Measurements from ENCODE around the gene COL4A2.
A peak's percentile ranks its signal among the peaks of the same experiment; 100 is the strongest.

Gene COL4A2

DNA sequence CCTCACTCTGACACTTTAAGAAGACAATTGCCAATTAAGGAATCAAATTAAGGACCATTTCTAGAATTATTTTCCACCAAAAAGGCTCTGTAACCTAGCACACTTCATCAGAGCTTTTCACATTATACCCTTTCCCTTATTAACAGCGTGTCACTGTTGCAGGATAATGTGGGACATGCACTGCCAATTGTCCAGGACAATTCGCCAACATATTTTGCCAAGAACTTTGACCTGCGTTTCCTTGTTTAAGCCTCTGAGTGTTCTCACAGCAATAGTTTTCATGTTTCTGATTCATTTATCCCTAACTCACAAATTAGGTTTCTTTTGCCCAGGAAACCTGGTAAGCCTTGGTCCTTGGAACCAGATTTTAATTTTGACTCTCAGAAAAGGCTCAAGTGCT lies 13.4 kb upstream of the COL4A2 start:
- no peak overlapping the region for H3K4me3 ChIP-seq (ENCODE audit: low read length)
- H3K36me3 ChIP-seq (ENCODE audit: insufficient read depth, low read length), result peaks cover 7% of the 10 kb centered on the region
- no peak overlapping the region for H3K4me2 ChIP-seq (ENCODE audit: low read length)
- no peaks in the 10 kb centered on the region for H3K27me3 ChIP-seq (ENCODE audit: control insufficient read depth, insufficient read depth, low read length)
- H3K9ac ChIP-seq (ENCODE audit: low read depth, low read length), result no peak overlapping the region
- no peaks in the 10 kb centered on the region for H3K9me3 ChIP-seq (replicated peaks; ENCODE audit: low read length)
- peaks cover 8% of the 10 kb centered on the region for H3K4me1 ChIP-seq (ENCODE audit: control insufficient read depth, insufficient read depth, low read length)

DNA sequence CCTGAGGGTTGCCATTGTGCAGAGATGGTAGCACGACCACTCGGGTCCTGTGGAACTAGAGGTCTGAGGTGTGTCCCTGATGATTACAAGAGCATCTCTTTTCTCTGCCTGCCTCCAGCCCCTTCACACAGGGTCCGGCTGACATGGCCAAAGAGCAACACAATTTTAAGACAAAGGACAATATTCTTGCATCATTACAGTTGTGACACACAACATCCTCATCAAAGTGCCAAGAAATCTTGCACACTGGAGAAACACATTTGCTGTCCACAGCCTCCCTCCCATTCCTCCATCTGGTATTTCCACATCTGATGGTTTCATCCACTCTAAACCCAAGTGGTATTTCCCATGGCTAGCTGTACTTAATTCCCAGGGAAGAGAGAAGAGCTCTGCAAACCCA lies 12.9 kb upstream of the COL4A2 start:
- Histone ChIP-seq H3K4me2 (ENCODE audit: low read length) (no peak overlapping the region), H3K4me3 (ENCODE audit: low read length) (no peak overlapping the region), H3K4me1 (ENCODE audit: control insufficient read depth, insufficient read depth, low read length) (peaks cover 13% of the 10 kb centered on the region), H3K27me3 (ENCODE audit: control insufficient read depth, insufficient read depth, low read length) (no peaks in the 10 kb centered on the region), H3K9me3 (replicated peaks; ENCODE audit: low read length) (no peaks in the 10 kb centered on the region), H3K9ac (ENCODE audit: low read depth, low read length) (no peak overlapping the region), H3K36me3 (ENCODE audit: insufficient read depth, low read length) (peaks cover 10% of the 10 kb centered on the region)

DNA sequence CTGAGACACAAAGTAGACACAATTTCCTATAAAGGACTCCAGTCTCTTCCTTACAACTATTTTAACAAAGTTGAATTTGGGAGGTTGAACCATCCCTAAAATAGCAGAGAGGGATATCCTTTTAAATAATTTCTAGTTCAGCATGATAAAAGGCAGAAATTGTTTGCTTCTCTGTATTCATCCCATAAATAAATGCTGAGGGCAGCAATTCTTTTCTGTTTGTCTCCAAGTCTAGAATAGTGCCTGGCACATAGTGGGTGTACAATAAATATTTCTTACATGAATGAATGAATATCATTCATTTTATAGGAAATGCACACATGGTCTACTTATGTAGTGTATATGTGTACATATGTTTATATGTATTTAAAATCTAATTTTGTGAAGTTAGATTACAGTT lies 12.5 kb upstream of the COL4A2 start:
- H3K36me3 ChIP-seq (ENCODE audit: insufficient read depth, low read length), result peaks cover 10% of the 10 kb centered on the region
- no peak overlapping the region for H3K4me3 ChIP-seq (ENCODE audit: low read length)

DNA sequence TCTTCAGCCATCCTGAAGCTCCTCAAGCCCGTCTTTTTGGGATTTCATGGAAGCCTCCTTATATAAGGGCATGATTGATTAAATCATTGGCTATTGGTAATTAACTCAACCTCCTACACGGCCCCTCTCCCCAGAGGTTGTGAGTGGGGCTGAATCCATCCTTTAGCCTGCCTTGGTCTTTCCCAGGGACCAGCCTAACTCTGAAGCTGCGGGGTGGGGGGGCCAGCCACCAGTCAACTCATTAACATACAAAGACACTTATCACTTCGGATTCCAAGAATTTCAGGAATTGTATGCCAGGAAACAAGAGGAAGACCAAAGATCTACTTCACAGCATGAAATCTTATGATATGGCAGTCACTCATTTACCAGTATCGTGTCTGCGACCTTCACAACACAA lies 10.1 kb upstream of the COL4A2 start:
- Histone ChIP-seq H3K9ac (ENCODE audit: low read depth, low read length) (no peak overlapping the region), H3K4me2 (ENCODE audit: low read length) (no peak overlapping the region), H3K27me3 (ENCODE audit: control insufficient read depth, insufficient read depth, low read length) (no peaks in the 10 kb centered on the region), H3K9me3 (replicated peaks; ENCODE audit: low read length) (no peaks in the 10 kb centered on the region), H3K36me3 (ENCODE audit: insufficient read depth, low read length) (peaks cover 10% of the 10 kb centered on the region), H3K4me3 (ENCODE audit: low read length) (no peak overlapping the region), H3K4me1 (ENCODE audit: control insufficient read depth, insufficient read depth, low read length) (peaks cover 39% of the 10 kb centered on the region)

More for the DNA sequence above, 12.5 kb upstream of the COL4A2 start:
- Histone ChIP-seq H3K9ac (ENCODE audit: low read depth, low read length) (no peak overlapping the region), H3K9me3 (replicated peaks; ENCODE audit: low read length) (no peaks in the 10 kb centered on the region), H3K27me3 (ENCODE audit: control insufficient read depth, insufficient read depth, low read length) (no peaks in the 10 kb centered on the region), H3K4me1 (ENCODE audit: control insufficient read depth, insufficient read depth, low read length) (peaks cover 18% of the 10 kb centered on the region), H3K4me2 (ENCODE audit: low read length) (no peak overlapping the region)

DNA sequence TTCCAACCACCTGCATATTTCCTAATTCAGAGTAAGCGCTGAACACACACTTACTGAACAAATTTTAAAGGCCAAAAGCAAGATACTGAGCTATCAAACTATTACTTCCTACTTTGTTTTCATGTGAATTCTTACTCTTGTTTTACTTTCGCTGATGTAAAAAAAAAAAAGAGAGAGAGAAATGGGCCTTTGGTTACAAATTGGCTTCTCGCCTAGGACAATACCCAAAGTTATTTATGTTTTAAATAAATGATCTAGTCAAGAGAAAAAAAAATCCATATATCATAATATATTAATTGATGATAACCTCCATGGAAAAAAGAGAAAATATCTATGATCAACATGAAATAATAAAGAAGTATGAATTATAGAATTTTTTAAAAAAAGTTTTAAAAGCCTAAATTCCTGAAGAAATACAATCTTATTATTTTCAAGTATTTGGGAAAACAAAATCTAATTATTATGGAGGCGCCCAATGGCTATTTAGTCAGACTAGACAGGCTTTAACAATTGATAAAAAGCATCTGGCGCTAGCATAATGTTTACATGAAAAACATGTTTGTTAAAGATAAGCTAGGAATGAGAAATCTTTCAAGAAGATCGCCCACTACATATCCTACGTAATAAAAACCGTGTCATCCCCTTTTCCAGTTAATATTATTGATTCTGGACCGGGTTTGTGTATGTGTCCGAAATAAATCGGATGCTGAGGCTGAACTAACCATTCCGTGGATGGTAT lies 9.1 kb upstream of the COL4A2 start:
- Histone ChIP-seq H3K9ac (ENCODE audit: low read depth, low read length) (no peak overlapping the region), H3K9me3 (replicated peaks; ENCODE audit: low read length) (no peaks in the 10 kb centered on the region), H3K4me1 (ENCODE audit: control insufficient read depth, insufficient read depth, low read length) (peaks cover 49% of the 10 kb centered on the region), H3K36me3 (ENCODE audit: insufficient read depth, low read length) (peaks cover 10% of the 10 kb centered on the region), H3K27me3 (ENCODE audit: control insufficient read depth, insufficient read depth, low read length) (no peaks in the 10 kb centered on the region), H3K4me2 (ENCODE audit: low read length) (peak overlapping the region; percentile 77), H3K4me3 (ENCODE audit: low read length) (no peak overlapping the region)

DNA sequence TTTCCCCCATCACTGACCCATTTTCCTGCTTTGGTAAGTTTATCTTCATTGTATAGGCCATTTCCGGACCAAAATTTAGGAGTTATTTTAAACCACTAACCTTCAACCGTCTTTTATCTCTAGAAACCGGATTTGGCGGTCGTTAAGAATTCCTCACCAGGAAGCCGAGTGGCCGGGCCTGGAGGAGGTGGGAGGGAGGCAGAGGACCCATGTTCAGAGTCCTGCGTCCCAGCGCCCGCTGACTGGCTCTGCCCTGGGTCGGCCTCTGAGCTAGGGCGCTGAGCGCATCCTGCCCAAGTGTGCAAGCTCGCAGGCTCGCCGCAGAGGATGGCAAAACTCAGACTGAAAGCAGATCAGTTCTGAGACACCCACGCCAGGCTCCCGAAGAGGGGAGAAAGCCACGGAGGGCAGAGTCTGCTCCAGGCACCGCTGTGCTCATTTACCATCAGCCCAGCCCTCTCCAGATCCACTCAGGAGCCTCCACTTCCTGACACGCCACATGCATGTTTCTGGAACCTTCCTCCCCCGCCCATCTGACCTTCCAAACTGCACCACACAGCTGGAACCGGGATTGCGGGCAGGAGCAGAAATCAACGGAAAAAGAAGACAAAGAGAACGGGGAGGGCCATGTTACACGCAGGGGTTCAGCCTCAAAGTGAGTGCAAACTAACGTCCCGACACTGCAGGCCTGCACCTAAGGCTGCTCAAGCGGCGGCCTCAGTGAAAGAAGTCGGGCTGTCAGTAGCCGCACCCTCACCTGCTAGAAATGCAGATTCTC lies 8.4 kb upstream of the COL4A2 start:
- Histone ChIP-seq H3K9ac (ENCODE audit: low read depth, low read length) (no peak overlapping the region), H3K4me3 (ENCODE audit: low read length) (no peak overlapping the region), H3K27me3 (ENCODE audit: control insufficient read depth, insufficient read depth, low read length) (no peaks in the 10 kb centered on the region), H3K9me3 (replicated peaks; ENCODE audit: low read length) (no peaks in the 10 kb centered on the region), H3K4me2 (ENCODE audit: low read length) (peak overlapping the region; percentile 77), H3K4me1 (ENCODE audit: control insufficient read depth, insufficient read depth, low read length) (peaks cover 54% of the 10 kb centered on the region), H3K36me3 (ENCODE audit: insufficient read depth, low read length) (peaks cover 13% of the 10 kb centered on the region)

DNA sequence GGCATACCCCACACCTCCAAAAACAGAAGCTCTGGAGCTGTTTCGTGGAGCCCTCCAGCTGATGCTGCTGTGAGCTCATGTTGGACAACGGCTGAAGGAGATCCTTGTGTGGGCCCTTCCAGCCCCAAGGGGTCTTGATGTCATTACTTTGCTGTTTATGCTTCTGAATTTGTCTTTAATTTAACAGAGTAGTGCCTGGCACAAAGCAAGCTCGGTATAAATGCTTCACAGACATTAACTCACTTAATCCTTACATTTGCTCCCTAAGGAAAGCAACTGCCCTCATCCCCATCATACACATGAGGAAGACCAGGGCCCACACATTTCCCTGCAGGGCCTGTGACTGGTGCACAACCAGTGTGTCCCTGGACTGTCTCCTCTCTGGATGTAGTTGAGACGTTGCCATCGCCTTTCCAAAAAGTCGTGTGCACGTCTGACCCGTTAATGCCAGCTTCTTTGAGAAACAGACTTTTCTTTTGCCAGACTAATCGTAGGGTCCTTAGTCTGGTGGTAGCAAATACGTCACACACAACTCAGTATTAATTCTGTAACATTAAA lies 7.7 kb upstream of the COL4A2 start:
- no peak overlapping the region for H3K9ac ChIP-seq (ENCODE audit: low read depth, low read length)
- H3K4me2 ChIP-seq (ENCODE audit: low read length), result peak overlapping the region; percentile 77
- peaks cover 61% of the 10 kb centered on the region for H3K4me1 ChIP-seq (ENCODE audit: control insufficient read depth, insufficient read depth, low read length)
- no peaks in the 10 kb centered on the region for H3K27me3 ChIP-seq (ENCODE audit: control insufficient read depth, insufficient read depth, low read length)
- no peaks in the 10 kb centered on the region for H3K9me3 ChIP-seq (replicated peaks; ENCODE audit: low read length)
- H3K36me3 ChIP-seq (ENCODE audit: insufficient read depth, low read length), result peaks cover 14% of the 10 kb centered on the region
- no peak overlapping the region for H3K4me3 ChIP-seq (ENCODE audit: low read length)

DNA sequence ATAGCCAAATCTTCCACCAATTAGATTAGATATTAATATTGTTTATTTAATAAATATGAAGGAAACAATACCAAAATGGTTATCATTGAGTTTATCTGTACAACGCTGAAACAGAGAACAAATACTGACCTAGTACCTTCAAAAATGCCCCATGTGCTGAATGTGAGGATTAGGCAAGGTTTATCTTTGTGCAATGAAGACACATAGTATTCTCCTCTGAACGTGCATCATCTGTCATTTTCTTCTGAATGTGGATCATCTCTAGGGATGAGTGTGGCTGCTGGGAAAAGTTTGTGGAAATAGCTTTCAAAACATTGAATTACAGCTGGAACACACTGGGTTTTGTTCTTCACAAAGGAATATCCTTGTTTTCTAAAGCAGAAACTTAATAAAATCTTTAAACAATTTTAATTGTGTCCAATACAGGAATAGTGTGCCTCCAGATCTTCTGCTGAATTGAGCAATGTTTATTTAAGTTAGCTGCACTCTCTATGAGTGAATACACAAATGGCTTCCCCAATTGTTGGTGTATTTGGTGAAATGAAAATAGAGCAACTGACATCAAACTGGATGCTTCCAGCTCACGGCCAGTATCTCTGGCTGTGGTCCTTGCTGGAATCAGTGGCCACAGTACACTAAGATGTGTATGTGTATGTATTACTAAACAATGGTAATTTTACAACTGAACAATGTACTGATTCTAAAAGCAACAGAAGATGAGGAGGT lies 6.8 kb upstream of the COL4A2 start:
- peaks cover 70% of the 10 kb centered on the region for H3K4me1 ChIP-seq (ENCODE audit: control insufficient read depth, insufficient read depth, low read length)
- H3K9me3 ChIP-seq (replicated peaks; ENCODE audit: low read length), result no peaks in the 10 kb centered on the region
- H3K27me3 ChIP-seq (ENCODE audit: control insufficient read depth, insufficient read depth, low read length), result no peaks in the 10 kb centered on the region
- H3K36me3 ChIP-seq (ENCODE audit: insufficient read depth, low read length), result peaks cover 14% of the 10 kb centered on the region
- no peak overlapping the region for H3K4me3 ChIP-seq (ENCODE audit: low read length)
- H3K4me2 ChIP-seq (ENCODE audit: low read length), result peak overlapping the region; percentile 21
- no peak overlapping the region for H3K9ac ChIP-seq (ENCODE audit: low read depth, low read length)

DNA sequence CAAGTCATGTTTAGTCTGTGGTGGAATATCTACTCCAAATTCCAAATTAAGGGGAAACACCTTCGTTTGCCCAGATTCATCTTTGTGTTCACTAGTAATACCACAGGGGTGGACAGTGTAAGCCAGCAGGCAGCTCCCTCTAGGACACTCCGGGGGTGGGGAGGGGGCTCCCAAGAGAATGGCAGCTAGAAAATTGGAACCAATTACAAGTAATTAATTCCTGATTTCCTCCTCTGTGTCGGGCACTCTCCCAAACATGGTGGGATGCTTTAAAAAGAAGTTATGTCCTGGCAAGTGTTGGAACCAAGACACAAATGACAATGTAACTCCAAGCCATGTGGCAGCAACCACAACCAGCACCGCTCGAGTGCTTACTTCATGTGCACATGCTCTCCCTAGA lies 6.0 kb upstream of the COL4A2 start:
- no peaks in the 10 kb centered on the region for H3K9me3 ChIP-seq (replicated peaks; ENCODE audit: low read length)
- H3K9ac ChIP-seq (ENCODE audit: low read depth, low read length), result peak overlapping the region; percentile 4
- H3K36me3 ChIP-seq (ENCODE audit: insufficient read depth, low read length), result peaks cover 14% of the 10 kb centered on the region
- H3K4me2 ChIP-seq (ENCODE audit: low read length), result peak overlapping the region; percentile 74
- H3K4me1 ChIP-seq (ENCODE audit: control insufficient read depth, insufficient read depth, low read length), result peaks cover 72% of the 10 kb centered on the region
- H3K27me3 ChIP-seq (ENCODE audit: control insufficient read depth, insufficient read depth, low read length), result no peaks in the 10 kb centered on the region
- H3K4me3 ChIP-seq (ENCODE audit: low read length), result peak overlapping the region; percentile 47

DNA sequence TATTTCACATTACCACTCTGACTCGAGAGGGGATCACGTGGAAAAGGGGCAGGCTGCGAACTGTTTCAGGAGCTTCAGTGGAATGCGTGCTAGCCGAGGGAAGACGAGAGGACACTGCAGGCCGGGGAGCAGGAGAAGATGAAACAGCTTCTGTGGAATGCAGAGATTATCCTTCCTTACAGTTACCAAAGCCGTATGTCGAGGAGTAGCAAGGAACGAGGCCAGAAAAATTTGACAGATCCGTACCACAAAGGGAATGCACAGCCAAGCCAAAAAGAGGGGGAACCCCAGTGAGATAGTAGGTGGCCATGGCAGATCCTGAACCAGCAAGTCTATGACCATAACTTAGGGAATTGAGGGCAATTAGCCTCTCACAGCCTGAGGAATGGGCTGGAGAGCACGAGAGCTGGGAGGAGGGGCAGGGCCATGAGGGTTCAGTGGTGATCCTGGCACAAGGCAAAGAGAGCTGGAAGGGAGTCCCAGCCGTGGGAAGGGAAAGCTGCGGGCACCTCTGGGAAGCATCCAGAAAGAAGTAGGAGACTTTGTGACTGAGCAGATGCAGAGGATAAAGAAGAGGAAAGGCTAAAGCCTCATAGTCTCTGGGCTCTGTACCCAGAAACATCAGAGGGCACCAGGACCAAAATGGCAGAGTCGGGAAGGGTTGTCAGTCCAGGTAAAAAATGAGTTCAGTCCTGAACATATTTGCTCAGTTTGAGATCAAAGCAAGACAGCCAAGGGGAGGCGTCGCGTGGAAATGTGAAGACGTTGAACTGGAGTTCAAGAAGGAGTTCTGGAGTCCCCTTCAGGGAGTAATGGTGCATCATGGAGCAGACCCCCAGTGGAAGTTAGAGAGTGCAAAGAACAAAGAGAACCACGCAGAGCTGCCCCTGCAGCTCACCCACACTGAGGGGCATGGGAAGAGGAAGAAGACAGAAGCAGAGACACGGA lies 5.2 kb upstream of the COL4A2 start:
- H3K4me1 ChIP-seq (ENCODE audit: control insufficient read depth, insufficient read depth, low read length), result peaks cover 72% of the 10 kb centered on the region

More for the DNA sequence above, 5.2 kb upstream of the COL4A2 start:
- H3K4me2 ChIP-seq (ENCODE audit: low read length), result peak overlapping the region; percentile 74
- peak overlapping the region; percentile 47 for H3K4me3 ChIP-seq (ENCODE audit: low read length)
- H3K27me3 ChIP-seq (ENCODE audit: control insufficient read depth, insufficient read depth, low read length), result no peaks in the 10 kb centered on the region
- peak overlapping the region; percentile 37 for H3K9ac ChIP-seq (ENCODE audit: low read depth, low read length)
- no peaks in the 10 kb centered on the region for H3K9me3 ChIP-seq (replicated peaks; ENCODE audit: low read length)
- H3K36me3 ChIP-seq (ENCODE audit: insufficient read depth, low read length), result peaks cover 14% of the 10 kb centered on the region

Measured in skeletal muscle satellite cell (primary cell).